Activated CD4-positive, CD25-positive, alpha-beta regulatory T cell treated with anti-CD3 and anti-CD28 coated beads, Interleukin-2, amount 50 U/mL, for 24 hours (primary cell): Measurements from ENCODE around the gene ZSCAN31.
"Not testable (repeated sequence)": the region's sequence is repeated elsewhere in the genome, so short reads cannot be mapped to it uniquely, and the experiment has no call there.

Experiments
- ATAC-seq, 2 donors: fragments of 150-1000 bp; cut with Tn5 transposase; one replicate each; pipeline ENCODE4 v1.10.0; 2021; ENCODE audit warnings: mild to moderate bottlenecking in 1 of 2, moderate library complexity in 1 of 2

Gene ZSCAN31

DNA sequence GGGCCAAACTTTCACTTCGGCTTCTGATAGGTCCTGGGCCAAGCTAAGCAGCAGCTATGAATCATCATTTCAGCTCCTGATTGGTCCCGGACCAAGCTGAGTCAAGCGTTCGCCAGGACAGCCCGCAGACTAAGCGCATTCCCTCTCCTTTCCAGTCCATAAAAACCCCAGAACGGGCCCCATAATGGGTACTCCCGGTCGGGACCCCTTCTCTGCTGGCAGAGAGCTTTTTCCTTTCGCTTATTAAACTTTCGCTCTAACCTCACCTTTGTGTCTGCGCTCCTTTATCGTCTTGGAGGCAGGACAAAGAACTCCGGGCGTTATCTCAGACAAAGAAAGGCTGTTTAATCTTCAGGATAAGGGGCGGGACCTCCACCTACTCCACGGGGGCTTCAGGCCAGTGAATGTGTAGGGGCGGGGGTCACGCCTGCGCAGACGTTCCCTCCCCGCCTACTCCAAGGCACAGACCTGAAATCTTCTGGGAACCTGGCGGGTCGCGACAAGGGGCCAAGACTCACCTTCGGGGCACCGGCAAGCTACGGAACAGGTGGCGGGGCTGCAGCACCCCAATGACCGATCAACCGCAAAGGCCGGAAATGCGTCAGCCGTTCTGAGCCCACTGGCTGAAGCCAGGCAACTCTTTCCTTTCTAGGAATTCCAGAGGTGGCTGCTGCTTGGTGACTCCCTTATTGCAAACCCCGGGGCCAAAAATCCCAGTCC, at the start of gene ZSCAN31:
Gene ZSCAN31, minus strand, starts transcription at position 585 of the 720 bp plus-strand sequence. CDS start 6,465 bp downstream, outside the sequence.
- ATAC-seq = peak; percentile 89 to 91

- no peak for ATAC-seq
Observed at GRCh38 chr6:28384143-28384533, 48.2 kb upstream of the ZSCAN31 start.

DNA sequence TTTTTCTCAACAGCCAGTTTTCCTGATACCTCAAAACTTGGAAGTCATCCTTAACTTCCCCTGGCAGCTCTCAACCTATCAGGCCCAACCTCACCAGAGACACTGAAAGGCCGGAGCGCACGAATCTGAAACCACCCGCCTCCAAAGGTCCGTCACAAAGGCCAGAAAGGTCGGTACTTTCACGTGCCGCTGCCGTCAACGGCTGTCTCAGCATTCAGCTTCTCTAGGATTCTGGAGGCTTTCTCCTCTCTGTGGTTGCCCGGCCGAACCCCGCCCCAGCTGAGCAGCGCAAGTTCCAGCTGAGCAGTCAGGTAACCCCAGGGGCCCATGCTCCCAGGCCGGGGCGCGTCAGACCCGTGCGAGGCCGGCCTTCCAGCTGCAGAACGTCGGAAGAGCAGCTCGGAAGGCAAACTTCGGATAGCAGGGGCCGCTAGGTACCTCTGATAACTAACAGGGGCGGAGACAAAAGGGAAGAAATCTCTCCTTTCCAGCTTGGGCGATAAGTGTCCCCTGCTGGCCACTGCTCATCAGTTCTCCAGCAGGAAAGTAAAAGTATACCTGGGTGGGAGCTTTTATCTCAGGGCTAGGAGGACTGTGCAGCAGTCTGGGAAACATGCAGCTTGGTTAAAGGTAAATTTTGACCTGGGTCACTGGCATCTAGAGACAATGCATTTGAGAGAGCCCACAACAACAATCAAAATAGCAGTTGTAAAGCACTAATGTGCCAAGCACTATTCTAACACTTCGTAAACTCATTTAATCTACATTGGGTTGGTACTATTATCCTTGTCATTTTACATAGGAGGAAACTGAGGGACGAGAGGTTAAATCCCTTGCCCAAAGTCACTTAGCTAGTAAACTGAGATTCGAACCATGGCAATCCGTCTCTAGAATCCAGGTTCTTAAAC, 47.5 kb upstream of the ZSCAN31 start:
- ATAC-seq = peak; percentile 62 to 71

DNA sequence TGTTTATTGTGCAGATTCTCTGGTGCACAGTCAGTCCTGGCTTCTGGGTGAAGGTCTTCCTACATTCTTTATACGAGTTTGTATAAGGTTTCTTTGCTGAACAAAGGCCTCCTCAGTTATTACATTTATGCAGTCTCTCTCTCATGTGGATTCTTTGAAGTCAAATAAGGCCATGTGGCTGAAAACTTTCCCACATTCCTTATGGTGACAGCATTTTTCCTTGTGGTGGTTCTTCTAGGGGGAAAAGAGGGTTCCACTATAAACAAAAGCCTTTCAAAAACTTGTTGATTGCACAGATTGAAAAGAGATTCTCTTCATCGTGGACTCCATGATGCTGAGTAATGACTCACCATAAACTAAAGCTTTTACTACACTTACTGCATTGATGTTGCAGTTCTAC, 44.4 kb upstream of the ZSCAN31 start:
- no peak for ATAC-seq

GRCh38 chr6:28378644-28379043, 42.7 kb upstream of the ZSCAN31 start:
- no peak for ATAC-seq

GRCh38 chr6:28377879-28378278, 41.9 kb upstream of the ZSCAN31 start:
- no peak for ATAC-seq

DNA sequence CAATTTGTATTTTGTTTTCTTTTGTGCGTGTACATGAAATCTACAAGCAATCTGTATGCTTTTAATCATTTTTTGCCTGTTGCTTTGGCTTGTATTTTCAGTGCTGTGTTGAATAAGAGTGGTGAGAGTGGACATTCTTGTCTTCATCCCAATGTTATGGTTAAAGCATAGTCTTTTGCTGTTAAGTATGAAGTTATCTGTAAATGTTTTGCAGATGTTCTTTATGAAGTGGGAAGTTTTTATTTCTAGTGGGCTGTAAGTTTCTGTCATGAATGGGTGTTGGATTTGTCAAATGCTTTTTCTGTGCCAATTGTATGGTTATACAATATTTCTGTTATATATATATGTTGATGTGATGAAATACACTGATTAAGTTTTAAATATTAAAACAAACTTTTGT, 38.0 kb upstream of the ZSCAN31 start:
- no peak for ATAC-seq

DNA sequence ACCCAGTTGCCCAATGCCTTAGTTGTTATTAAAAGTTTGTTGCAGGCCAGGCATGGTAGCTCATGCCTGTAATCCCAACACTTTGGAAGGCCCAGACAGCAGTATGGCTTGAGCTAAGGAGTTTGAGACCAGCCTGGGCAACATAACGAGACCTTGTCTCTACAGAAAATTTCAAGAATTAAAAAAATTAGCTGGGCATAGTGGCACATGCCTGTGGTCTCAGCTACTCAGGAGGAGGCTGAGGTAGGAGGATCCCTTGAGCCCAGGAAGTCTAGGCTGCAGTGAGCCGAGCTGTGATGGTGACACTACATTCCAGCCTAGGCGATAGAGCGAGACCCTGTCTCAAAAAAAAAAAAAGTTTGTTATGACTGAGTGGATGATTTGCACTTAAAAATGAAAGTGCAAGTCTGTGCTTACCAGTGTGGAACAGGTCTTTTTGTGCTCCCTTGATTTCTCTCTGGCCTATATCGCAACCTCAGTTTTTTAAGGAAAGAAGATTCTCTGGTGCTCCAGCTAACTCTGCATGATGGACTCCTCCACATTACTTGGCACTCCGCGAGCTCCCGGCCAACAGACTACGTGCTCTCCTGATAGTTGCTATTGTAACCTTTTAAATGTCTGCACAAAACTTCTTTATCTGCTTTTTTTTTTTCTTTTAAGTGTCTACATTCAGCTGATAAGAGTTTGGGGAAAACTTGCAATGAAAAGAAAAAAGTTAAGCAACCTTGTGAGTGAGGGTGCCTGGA, 35.9 kb upstream of the ZSCAN31 start:
- no peak for ATAC-seq

- no peak for ATAC-seq
Observed at GRCh38 chr6:28371280-28371679, 35.3 kb upstream of the ZSCAN31 start.

DNA sequence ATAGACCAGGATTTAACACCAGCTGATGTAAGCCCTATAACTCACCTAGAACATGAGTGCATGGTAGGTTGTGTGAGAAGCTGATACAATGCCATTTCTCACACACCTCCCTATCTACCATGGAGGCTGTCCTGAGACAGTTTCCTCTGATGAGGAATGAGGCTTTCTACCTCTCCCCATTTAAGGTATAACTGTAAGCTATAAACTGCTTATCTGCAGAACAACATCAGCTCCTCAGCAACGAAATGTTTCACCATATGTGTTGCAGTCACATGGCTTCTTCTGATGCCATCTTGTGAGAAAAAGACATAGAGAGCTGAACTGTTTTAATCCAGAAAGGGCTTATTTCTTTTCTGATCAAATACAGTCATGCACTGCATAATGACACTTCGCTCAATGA, 34.5 kb upstream of the ZSCAN31 start:
- no peak for ATAC-seq

GRCh38 chr6:28369463-28369862, 33.5 kb upstream of the ZSCAN31 start:
- no peak for ATAC-seq

DNA sequence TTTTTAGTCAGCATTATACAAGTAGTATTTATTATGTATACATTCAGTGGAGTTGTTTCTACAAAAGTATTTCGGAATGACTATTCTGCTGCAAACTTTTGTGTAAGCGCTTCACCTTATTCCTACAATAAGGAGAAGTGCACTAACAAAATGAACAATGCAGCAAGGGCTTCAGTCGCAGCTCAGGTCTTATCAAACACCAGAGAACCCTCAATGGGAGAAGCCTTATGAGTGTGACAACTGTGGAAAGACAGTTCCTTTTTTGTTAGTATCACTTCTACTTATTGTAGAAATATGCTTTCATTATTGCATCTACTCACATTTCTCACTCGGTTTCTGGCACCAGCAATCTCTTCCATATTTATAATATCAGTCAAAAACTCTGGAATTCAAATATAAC, 32.6 kb upstream of the ZSCAN31 start:
- peak in 1 of 2 donors; percentile 33 for ATAC-seq

DNA sequence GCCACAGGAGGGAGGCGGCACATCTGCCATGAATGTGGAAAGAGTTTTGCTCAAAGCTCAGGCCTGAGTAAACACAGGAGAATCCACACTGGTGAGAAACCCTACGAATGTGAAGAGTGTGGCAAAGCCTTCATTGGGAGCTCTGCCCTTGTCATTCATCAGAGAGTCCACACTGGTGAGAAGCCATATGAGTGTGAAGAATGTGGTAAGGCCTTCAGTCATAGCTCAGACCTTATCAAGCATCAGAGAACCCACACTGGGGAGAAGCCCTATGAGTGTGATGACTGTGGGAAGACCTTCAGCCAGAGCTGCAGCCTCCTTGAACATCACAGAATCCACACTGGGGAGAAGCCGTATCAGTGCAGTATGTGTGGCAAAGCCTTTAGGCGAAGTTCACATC, 29.6 kb upstream of the ZSCAN31 start:
- not testable (repeated sequence) for ATAC-seq

DNA sequence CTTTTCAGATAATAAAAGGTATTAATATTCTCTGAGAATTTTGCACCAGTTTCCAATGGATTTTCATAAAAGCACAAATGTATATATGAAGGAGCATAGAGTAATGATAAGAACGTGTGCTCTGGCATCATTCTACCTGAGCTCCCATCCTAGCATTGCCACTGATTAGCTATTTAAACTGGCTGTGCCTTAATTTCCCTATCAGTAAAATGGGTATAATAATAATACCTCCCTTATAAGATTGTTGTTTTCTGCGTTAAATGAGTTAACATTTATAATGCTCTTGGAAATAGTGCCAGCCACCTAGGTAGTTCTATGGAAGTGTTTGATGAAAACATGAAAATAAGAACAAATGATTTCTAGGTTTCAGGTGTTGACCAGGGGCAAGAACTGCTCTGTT, 25.0 kb upstream of the ZSCAN31 start:
- ATAC-seq = no peak

DNA sequence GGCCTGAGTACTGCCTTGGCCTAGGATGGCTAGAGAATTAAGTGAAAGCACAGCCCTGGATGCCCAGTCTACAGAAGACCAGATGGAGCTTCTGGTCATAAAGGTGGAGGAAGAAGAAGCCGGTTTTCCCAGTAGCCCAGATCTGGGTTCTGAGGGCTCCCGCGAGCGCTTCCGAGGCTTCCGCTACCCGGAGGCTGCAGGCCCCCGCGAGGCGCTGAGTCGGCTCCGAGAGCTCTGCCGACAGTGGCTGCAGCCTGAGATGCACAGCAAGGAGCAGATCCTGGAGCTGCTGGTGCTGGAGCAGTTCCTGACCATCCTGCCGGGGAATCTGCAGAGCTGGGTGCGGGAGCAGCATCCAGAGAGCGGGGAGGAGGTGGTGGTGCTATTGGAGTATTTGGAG, 23.6 kb upstream of the ZSCAN31 start:
- not testable (repeated sequence) for ATAC-seq

- no peak for ATAC-seq
Observed at GRCh38 chr6:28357036-28357435, 21.1 kb upstream of the ZSCAN31 start.

DNA sequence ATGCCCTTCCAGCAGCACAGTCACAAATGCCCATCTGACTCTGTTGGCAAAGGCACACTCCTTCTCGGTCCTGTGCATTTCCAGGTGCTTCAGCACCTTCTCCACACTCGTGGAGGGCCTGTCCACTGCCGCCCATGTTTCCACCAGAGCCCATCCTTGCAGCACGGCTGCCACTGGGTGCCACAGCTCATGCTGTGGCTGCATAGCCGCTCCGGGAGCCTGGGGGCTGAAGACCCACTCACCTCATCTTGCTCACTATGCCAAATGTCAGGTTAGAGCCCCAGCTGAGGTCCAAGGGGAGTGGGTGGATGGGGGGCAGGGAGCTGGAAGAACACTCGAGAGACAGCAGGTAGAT, 20.7 kb upstream of the ZSCAN31 start:
- ATAC-seq = no peak

- ATAC-seq = peak; percentile 65 to 74
Observed at GRCh38 chr6:28355743-28356665, 20.1 kb upstream of the ZSCAN31 start.

- ATAC-seq = no peak
Observed at GRCh38 chr6:28354688-28355554, 19.0 kb upstream of the ZSCAN31 start.

DNA sequence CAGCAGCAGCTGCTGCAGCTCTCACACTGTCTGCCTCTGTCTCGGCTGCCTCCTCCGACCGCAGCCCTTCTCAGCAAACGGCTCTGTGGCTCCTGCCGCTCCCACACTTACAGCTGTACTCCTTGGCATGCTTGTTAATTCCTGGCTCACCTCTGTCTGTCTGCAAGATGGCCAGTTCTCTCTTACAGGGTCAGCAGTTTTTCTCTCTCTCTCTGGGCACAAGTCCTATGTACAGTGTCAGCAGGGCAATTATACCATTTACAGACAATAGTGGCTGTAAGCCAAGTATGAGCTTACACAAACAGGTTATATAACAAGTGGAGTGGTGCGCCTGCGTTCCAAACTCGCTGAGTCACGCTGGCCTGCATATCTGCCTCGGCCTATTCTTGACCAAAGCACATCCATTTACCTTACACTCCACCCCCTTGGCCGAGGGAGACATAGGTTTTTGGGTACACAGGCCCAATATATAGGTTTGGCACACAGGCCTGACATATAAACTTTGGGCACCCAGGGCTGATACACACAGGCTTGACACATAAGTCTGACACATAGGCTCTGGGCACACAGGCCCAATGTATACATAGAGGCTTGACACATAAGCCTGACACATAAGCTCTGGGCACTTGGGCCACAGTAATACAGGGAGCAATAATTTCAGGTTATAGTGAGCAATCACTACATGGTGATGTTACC, 18.2 kb upstream of the ZSCAN31 start:
- ATAC-seq = no peak

GRCh38 chr6:28353356-28353755, 17.4 kb upstream of the ZSCAN31 start:
- no peak for ATAC-seq
